Caco-2 (cell line): Measurements from ENCODE around the gene MBD5. TPM values are rescaled to one million over a fixed set of nuclear protein-coding genes. Genes with fewer than 3 reads are reported as not detected.
A peak's percentile ranks its signal among the peaks of the same experiment; 100 is the strongest.

ENCODE experiments used
- BruUV-seq: library from RNA; stranded (reverse); fragments of 400-500 nt; replicated peaks from 2 replicates; lab custom pipeline; 2021; lab: Mats Ljungman, UMichigan
- CTCF ChIA-PET: fragments of 300-600 bp; sonication (Branson Sonifier 250); formaldehyde crosslinking; loops from one replicate; lab custom pipeline; 2022; ENCODE audit warnings: antibody characterized with exemption; lab: Charles Lee
- POLR2A ChIA-PET: fragments of 300-600 bp; sonication (Branson Sonifier 250); formaldehyde crosslinking; loops from one replicate; lab custom pipeline; 2022; ENCODE audit warnings: antibody characterized with exemption; lab: Charles Lee
- DNase-seq, 2 experiments: peaks; one replicate each; pipeline versions ENCODE4 v3.0.0 to v3.0.0-alpha.2; 2020 to 2022
- H3K27me3 ChIP-seq: replicated peaks from 2 replicates; pipeline ENCODE4 v1.6.0; 2011; ENCODE audit warnings: low read length; ENCODE audit not compliant: control insufficient read depth, insufficient read depth
- H3K36me3 ChIP-seq: 2 replicates; pipeline ENCODE4 v1.5.1; 2011; ENCODE audit warnings: low read length; ENCODE audit not compliant: control insufficient read depth, insufficient read depth
- H3K4me1 ChIP-seq: fragments of 250-450 bp; sonication (Bioruptor Pico); 2 replicates; pipeline ENCODE4 v1.5.1; 2020; ENCODE audit warnings: mild to moderate bottlenecking
- H3K4me3 ChIP-seq: 2 replicates; pipeline ENCODE4 v1.5.1; 2011; ENCODE audit warnings: low read depth, mild to moderate bottlenecking, control low read depth, low read length
- H3K9me3 ChIP-seq: fragments of 250-450 bp; sonication (Bioruptor Pico); 2 replicates; pipeline ENCODE4 v1.5.1; 2020; ENCODE audit warnings: mild to moderate bottlenecking, moderate library complexity
- H3K27ac Mint-ChIP-seq: one replicate; pipeline ENCODE4 v1.8.0; 2022; ENCODE audit warnings: mixed read lengths; ENCODE audit not compliant: unreplicated experiment
- H3K27me3 Mint-ChIP-seq: one replicate; pipeline ENCODE4 v1.8.0; 2022; ENCODE audit warnings: mixed read lengths; ENCODE audit not compliant: insufficient read depth, unreplicated experiment
- H3K36me3 Mint-ChIP-seq: one replicate; pipeline ENCODE4 v1.8.0; 2022; ENCODE audit warnings: mild to moderate bottlenecking, mixed read lengths; ENCODE audit not compliant: insufficient read depth, unreplicated experiment
- H3K4me1 Mint-ChIP-seq: one replicate; pipeline ENCODE4 v1.8.0; 2022; ENCODE audit warnings: low read depth, mixed read lengths; ENCODE audit not compliant: unreplicated experiment
- H3K4me3 Mint-ChIP-seq: one replicate; pipeline ENCODE4 v1.8.0; 2022; ENCODE audit warnings: mild to moderate bottlenecking, moderate library complexity, mixed read lengths; ENCODE audit not compliant: unreplicated experiment
- H3K9me3 Mint-ChIP-seq: one replicate; pipeline ENCODE4 v1.8.0; 2022; ENCODE audit warnings: mixed read lengths; ENCODE audit not compliant: unreplicated experiment
- CTCF ChIP-seq, 2 experiments: fragments of 200-600 bp in 1 of 2; IDR thresholded peaks; 1 replicate in 1 of 2; 2 replicates in 1 of 2; pipeline versions ENCODE4 v1.5.1 to v1.8.0; 2011 to 2022; ENCODE audit warnings: antibody characterized with exemption in 1 of 2, control low read depth in 1 of 2, inconsistent platforms in 1 of 2, low read depth in 1 of 2, low read length in 1 of 2, mild to moderate bottlenecking in 1 of 2, moderate library complexity in 1 of 2; ENCODE audit not compliant: insufficient read depth in 1 of 2, severe bottlenecking in 1 of 2, unreplicated experiment in 1 of 2
- intact Hi-C: fragments of 100-400 bp; cut with micrococcal nuclease; formaldehyde crosslinking; loops from one replicate; pipeline ENCODE4 v1.10.0; 2022; ENCODE audit not compliant: unreplicated experiment
- total RNA-seq: library from RNA; stranded (reverse); gene quantifications from 2 replicates; pipeline ENCODE4 v1.2.3, GENCODE V29; 2022

Gene MBD5
- total RNA-seq, 1 experiment from 2014 or later, result 23.7 TPM

DNA sequence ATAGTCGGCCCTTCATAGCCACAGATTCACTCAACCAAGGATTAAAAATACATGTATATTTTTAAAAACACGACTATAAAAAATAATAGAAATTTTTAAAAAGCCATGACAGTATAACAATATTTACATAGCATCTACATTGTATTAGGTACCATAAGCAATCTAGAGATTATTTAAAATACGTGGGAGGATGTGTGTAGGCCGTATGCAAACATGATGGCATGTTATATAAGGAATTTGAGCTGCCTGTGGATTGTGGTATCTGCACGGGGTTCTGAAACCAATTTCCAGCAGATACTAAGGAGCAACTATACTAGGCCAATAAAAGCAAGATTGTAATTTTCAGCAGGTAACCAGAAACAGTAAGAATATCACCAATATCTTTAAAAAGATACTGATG is 6.3 kb upstream of the MBD5 start:
- Mint-ChIP-seq H3K27ac (no peak overlapping the region), H3K27me3 (no peaks in the 10 kb centered on the region), H3K4me1 (peaks cover 8% of the 10 kb centered on the region), H3K36me3 (peaks cover 6% of the 10 kb centered on the region), H3K9me3 (peaks cover 11% of the 10 kb centered on the region), H3K4me3 (no peak overlapping the region)
- ChIA-PET POLR2A (no interaction called here), CTCF (no interaction called here)
- no peaks in the 10 kb centered on the region for H3K4me1 ChIP-seq
- H3K4me3 ChIP-seq, result no peak overlapping the region
- no peaks in the 10 kb centered on the region for H3K9me3 ChIP-seq
- BruUV-seq, result no TSS peak
- H3K27me3 ChIP-seq, result no peaks in the 10 kb centered on the region
- no peaks in the 10 kb centered on the region for H3K36me3 ChIP-seq
- TF ChIP-seq CTCF (IDR thresholded peaks at IDR 0.05; ENCODE audit: insufficient read depth in 1 of 2, low read depth in 1 of 2, low read length in 1 of 2, severe bottlenecking in 1 of 2, unreplicated experiment in 1 of 2), result no peak
- no peak for DNase-seq
- intact Hi-C loops, result no loop called here

DNA sequence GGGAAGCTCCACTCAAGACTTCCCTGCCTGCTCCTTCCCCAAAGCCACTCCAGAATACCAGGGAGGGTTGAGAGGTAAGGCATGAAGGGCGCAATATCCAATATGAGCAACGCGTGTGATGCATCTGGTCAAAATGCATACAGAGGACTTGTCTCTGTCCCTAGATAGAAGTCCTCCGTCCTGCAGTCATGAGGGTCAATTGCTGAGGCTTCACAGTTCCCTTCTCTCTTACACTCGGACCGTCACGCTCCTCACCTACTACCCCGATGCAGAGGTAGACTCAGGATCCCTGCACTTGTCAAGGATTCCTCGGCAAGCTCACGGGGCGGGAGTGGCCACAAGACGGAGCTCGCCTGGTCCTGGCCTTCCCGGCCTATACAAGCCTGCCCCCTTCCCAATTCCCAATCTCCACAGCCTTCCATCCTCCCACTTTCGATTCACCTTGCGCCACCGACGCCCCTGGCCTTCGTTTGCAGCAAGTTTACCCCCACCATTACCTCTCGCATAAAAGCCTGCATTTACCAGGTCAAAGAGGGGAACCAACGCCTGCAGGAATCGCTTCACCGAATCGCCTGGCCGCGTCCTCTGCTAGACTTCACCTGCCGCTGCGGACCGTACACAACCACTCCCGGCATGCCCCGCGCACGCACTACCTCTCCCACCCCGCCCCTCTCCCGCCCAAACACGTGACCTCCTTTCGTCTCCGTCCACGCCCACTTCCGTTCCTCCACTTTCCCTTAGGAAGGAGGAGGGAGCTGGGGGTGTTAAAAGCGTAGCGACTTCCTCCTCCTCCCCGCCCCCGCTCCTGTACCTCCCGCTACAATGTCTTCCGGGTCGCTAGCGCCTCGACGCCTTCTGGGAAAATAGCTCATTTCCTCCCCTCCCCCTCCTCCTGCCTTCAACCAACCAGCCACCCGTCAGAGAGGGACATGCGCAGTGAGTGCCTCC is 506 bp upstream of the MBD5 start, which contains the start of gene ORC4:
Gene ORC4 (minus strand): TSS at position 627 of the 948 bp plus-strand sequence. CDS start 44,779 bp downstream, outside the sequence.
- Mint-ChIP-seq H3K27me3 (no peaks in the 10 kb centered on the region), H3K4me3 (peak within 1 kb of the TSS; percentile 89), H3K4me1 (peaks cover 15% of the 10 kb centered on the region), H3K9me3 (no peaks in the 10 kb centered on the region), H3K27ac (peak within 1 kb of the TSS; percentile 85), H3K36me3 (peaks cover 13% of the 10 kb centered on the region)
- Histone ChIP-seq H3K36me3 (no peaks in the 10 kb centered on the region), H3K27me3 (no peaks in the 10 kb centered on the region), H3K4me1 (peaks cover 6% of the 10 kb centered on the region; the same call in 1 of the 2 replicates), H3K9me3 (no peaks in the 10 kb centered on the region), H3K4me3 (peak within 1 kb of the TSS; percentile 84)
- CTCF ChIA-PET, result interaction anchor here (0.5 to 2.8 kb wide), 20 partner anchors 11 to 1017 kb away, joined by 3 to 31 read pairs (median 4); no protein-coding TSS in a partner anchor
- intact Hi-C loops, result loop anchor here (1.0 to 10.0 kb wide), 4 partner anchors 93 to 624 kb away; partner anchors contain the start of gene EPC2
- peak; percentile 38 to 73 for TF ChIP-seq CTCF (IDR thresholded peaks at IDR 0.05; ENCODE audit: insufficient read depth in 1 of 2, low read depth in 1 of 2, low read length in 1 of 2, severe bottlenecking in 1 of 2, unreplicated experiment in 1 of 2)
- DNase-seq, result peak; percentile 98 to 100
- POLR2A ChIA-PET, result interaction anchor here (0.5 to 1.4 kb wide), 14 partner anchors 9 to 1215 kb away, joined by 3 to 14 read pairs (median 4); no protein-coding TSS in a partner anchor
- TSS peak; percentile 45 for BruUV-seq

DNA sequence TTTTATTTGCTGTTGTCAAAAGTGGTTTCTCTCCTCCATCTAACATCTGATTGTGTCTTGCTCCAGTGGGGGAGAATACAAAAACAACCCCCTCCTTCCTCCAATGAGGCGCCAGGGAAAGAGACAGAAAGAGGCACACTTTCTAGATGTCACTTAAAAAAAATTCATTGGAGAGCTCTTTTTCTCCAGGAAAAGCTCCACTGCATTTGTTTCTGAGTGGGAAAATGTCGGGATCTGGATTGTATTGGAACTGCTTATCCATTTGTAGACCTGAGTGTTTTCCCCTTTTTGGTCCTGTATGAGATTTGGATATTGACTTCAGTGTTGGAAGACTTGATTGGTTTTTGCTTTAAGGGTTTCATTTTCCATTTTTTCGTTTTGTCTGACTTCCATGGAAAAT is 995 bp downstream of the MBD5 start:
- Mint-ChIP-seq H3K9me3 (no peaks in the 10 kb centered on the region), H3K27me3 (no peaks in the 10 kb centered on the region), H3K27ac (peak overlapping the region; percentile 85), H3K4me3 (peak overlapping the region; percentile 89), H3K36me3 (peaks cover 8% of the 10 kb centered on the region), H3K4me1 (peaks cover 15% of the 10 kb centered on the region)
- intact Hi-C loops, result loop anchor here (5.0 to 10.0 kb wide), 2 partner anchors 95 to 623 kb away; partner anchors contain the start of gene EPC2
- ChIA-PET POLR2A (no interaction called here), CTCF (interaction anchor here (2.8 kb wide), 1 partner anchor 487 kb away, joined by 31 read pairs; no protein-coding TSS in a partner anchor)
- BruUV-seq, result no TSS peak
- no peak for TF ChIP-seq CTCF (IDR thresholded peaks at IDR 0.05; ENCODE audit: insufficient read depth in 1 of 2, low read depth in 1 of 2, low read length in 1 of 2, severe bottlenecking in 1 of 2, unreplicated experiment in 1 of 2)
- DNase-seq, result no peak
- H3K4me3 ChIP-seq, result peak overlapping the region; percentile 60
- H3K36me3 ChIP-seq, result no peaks in the 10 kb centered on the region
- no peaks in the 10 kb centered on the region for H3K27me3 ChIP-seq
- no peaks in the 10 kb centered on the region for H3K9me3 ChIP-seq
- H3K4me1 ChIP-seq, result peaks cover 6% of the 10 kb centered on the region; the same call in 1 of the 2 replicates
